ENCODE measurements around the gene KRTAP5-4. TPM values are rescaled to one million over a fixed set of nuclear protein-coding genes. Genes with fewer than 3 reads are reported as not detected.

The KRTAP5-4 gene
- polyA plus RNA-seq, 1 experiment: not detected

DNA sequence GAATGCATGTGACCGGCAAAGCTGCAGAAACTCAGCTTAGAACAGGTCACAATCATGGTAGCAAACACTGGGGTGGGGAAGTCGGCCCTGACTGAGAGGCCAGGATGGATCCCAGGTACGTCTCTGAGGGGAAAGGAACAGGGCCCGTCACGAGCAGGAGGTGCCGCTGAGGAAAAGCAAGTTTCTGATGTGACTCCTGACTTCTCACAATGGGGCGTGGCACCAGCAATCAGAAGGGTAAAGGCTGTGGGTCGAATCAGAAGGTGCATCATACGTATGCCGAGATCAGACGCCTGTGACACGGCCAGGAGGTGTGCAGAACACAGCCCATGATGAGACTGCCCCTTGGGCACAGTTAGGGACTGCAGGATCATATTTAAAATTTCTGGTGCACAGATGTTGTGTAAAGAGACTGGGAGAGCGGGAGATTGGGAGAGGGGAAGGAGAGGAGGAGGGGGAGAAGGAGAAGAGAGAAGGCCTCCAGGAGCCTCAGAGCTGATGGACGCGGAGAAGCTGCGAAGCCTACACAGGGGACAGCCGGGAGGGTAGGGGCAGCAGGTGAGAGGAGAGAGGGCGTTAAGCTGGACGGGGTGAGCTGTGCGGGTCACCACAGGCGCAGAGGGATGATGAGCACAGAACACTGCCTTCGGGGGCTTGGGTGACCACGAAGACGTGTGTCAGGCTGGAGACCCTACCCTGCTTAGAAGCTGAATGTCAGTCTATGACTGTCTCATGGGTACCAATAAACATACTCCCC, 38.4 kb upstream of the KRTAP5-4 start:
- ChIA-PET POLR2A (no interaction called here), CTCF (interaction anchor here (0.6 to 1.2 kb wide), 2 partner anchors 34 to 375 kb away, joined by 3 to 5 read pairs; no protein-coding TSS in a partner anchor)
- no peak for DNase-seq (ENCODE audit: low read depth)
- Histone ChIP-seq H3K36me3 (ENCODE audit: control insufficient read depth, insufficient read depth, low read length) (no peaks in the 10 kb centered on the region), H3K4me3 (ENCODE audit: low read depth, low read length) (no peak overlapping the region), H3K27me3 (ENCODE audit: control insufficient read depth, insufficient read depth, low read length) (peaks cover 16% of the 10 kb centered on the region)
- TF ChIP-seq, protein P1, sequence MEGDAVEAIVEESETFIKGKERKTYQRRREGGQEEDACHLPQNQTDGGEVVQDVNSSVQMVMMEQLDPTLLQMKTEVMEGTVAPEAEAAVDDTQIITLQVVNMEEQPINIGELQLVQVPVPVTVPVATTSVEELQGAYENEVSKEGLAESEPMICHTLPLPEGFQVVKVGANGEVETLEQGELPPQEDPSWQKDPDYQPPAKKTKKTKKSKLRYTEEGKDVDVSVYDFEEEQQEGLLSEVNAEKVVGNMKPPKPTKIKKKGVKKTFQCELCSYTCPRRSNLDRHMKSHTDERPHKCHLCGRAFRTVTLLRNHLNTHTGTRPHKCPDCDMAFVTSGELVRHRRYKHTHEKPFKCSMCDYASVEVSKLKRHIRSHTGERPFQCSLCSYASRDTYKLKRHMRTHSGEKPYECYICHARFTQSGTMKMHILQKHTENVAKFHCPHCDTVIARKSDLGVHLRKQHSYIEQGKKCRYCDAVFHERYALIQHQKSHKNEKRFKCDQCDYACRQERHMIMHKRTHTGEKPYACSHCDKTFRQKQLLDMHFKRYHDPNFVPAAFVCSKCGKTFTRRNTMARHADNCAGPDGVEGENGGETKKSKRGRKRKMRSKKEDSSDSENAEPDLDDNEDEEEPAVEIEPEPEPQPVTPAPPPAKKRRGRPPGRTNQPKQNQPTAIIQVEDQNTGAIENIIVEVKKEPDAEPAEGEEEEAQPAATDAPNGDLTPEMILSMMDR (IDR thresholded peaks at IDR 0.05; ENCODE audit: insufficient read depth, low read depth, low read length): no peak

DNA sequence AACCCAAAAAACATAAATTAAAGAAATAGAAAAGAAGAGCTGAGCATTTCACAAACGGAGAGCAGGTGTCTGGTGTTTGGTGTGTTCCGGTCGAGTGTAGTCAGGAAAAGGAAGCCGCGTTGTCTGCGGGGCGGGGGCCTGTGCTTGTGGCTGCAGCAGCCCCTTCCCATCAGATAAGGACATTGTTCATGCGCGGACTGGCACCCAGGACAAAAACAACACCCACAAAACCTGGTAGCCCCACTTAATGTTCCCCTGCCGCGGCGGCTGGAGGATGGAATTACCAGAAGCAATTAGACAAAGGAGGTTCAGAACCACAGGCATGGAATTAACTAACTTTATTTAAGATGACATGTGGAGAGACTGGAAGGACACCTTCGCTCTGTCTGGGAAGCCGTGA, 37.6 kb upstream of the KRTAP5-4 start:
- Histone ChIP-seq H3K27me3 (ENCODE audit: control insufficient read depth, insufficient read depth, low read length) (peaks cover 16% of the 10 kb centered on the region), H3K36me3 (ENCODE audit: control insufficient read depth, insufficient read depth, low read length) (no peaks in the 10 kb centered on the region), H3K4me3 (ENCODE audit: low read depth, low read length) (no peak overlapping the region)
- ChIA-PET CTCF (interaction anchor here (1.2 kb wide), 1 partner anchor 34 kb away, joined by 5 read pairs; no protein-coding TSS in a partner anchor), POLR2A (no interaction called here)
- DNase-seq (ENCODE audit: low read depth): no peak
- TF ChIP-seq, protein P1 (IDR thresholded peaks at IDR 0.05; ENCODE audit: insufficient read depth, low read depth, low read length): no peak

DNA sequence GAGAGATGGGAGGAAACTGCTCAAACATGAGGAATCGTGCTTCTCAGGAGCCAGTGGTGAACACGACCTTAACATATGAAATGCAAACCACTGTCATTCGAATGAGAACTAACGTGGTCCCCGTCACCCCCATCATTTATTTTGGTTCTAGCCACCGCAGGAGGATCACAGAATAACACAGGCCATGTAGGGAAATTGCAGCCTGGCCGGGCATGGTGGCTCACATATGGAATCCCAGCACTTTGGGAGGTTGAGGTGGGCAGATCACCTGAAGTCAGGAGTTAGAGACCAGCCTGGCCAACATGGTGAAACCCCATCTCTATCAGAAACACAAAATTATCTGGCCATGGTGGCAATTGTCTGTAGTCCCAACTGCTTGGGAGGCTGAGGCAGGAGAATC, 34.7 kb upstream of the KRTAP5-4 start:
- ChIA-PET POLR2A (no interaction called here), CTCF (interaction anchor here (1.0 to 6.2 kb wide), 4 partner anchors 10 to 494 kb away, joined by 3 to 70 read pairs (median 54); partner anchors contain the start of gene SYT8)
- H3K27me3 ChIP-seq (ENCODE audit: control insufficient read depth, insufficient read depth, low read length): peaks cover 16% of the 10 kb centered on the region
- H3K36me3 ChIP-seq (ENCODE audit: control insufficient read depth, insufficient read depth, low read length): no peaks in the 10 kb centered on the region
- no peak for DNase-seq (ENCODE audit: low read depth)
- TF ChIP-seq, protein P1 (IDR thresholded peaks at IDR 0.05; ENCODE audit: insufficient read depth, low read depth, low read length): no peak
- H3K4me3 ChIP-seq (ENCODE audit: low read depth, low read length): no peak overlapping the region

DNA sequence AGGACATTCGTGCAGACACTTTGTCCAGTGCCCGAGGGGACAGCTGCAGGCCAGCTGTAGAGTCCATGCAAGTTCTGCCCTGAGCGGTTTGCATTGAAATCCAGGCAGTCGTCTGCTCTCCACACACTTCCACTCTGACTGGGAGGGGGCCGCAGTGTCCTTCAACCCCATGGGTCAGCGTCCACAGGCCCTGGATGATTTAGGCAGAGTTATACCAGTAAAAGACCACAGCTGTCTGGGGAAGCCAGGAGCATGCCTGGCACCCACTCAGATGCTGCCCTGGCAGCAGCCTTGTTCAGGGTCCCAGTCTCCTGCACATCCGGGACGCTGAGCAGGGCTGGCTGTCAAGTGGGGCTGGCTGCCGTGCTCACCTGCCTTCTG, 34.1 kb upstream of the KRTAP5-4 start:
- no peak for DNase-seq (ENCODE audit: low read depth)
- POLR2A ChIA-PET: no interaction called here
- Histone ChIP-seq H3K4me3 (ENCODE audit: low read depth, low read length) (no peak overlapping the region), H3K36me3 (ENCODE audit: control insufficient read depth, insufficient read depth, low read length) (no peaks in the 10 kb centered on the region), H3K27me3 (ENCODE audit: control insufficient read depth, insufficient read depth, low read length) (peaks cover 16% of the 10 kb centered on the region)
- CTCF ChIA-PET: interaction anchor here (0.7 to 6.2 kb wide), 7 partner anchors 10 to 495 kb away, joined by 3 to 70 read pairs (median 41); partner anchors contain the start of gene SYT8
- TF ChIP-seq, protein P1 (IDR thresholded peaks at IDR 0.05; ENCODE audit: insufficient read depth, low read depth, low read length): no peak

DNA sequence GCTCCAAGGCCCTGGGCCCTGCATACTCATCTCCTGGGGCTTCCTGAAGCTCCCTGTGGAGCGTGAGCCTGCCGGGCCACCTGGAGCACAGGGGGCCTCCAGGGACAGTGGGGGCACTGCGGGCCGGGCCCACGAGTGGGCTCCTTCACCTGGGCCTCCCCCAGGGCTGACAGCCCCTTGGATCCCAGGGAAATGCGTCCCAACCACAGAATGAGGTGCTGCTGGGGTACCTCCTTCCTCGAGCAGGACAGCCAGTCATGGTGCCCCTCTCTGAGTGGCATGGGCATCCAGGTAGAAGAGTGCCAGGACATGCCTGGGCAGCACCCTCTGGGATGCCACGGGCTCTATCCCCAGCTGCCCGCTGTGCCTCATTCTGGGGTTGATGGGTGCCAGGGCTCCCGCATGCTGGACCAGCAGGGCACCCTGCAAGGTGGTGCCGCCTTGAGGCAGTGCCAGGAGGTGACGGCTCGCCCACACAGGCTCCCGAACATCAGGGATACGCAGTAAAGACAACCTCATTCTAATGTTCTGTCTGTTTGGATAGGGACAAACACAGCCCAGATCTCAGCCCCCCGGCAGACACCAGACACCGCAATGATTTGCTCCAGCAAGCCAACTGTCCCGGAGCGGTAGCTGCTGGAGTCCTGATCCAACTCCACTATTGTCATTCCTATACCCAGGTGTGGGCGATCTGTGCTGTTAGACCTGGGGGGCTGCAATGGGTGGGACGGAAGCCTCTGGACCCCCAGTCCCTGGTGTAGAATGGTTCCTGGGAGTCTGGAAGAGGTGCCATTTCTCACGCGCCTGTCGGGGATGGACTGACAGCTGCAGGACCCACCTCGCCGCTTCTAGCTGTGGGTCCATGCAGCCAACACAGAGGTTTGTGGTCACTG, 33.5 kb upstream of the KRTAP5-4 start:
- Histone ChIP-seq H3K4me3 (ENCODE audit: low read depth, low read length) (no peak overlapping the region), H3K27me3 (ENCODE audit: control insufficient read depth, insufficient read depth, low read length) (peaks cover 14% of the 10 kb centered on the region), H3K36me3 (ENCODE audit: control insufficient read depth, insufficient read depth, low read length) (no peaks in the 10 kb centered on the region)
- TF ChIP-seq, protein P1 (IDR thresholded peaks at IDR 0.05; ENCODE audit: insufficient read depth, low read depth, low read length): no peak
- CTCF ChIA-PET: interaction anchor here (0.7 to 6.2 kb wide), 7 partner anchors 9 to 496 kb away, joined by 3 to 70 read pairs (median 41); partner anchors contain the start of gene SYT8
- no peak for DNase-seq (ENCODE audit: low read depth)
- POLR2A ChIA-PET: no interaction called here

Measured in BJ (cell line).